GM23338 (cell line): ENCODE data around the gene ZDHHC13. TPM values are rescaled to one million over a fixed set of nuclear protein-coding genes. Genes with fewer than 3 reads are reported as not detected.

Experiments
- ATAC-seq: fragments of 200-7000 bp; cut with Tn5 transposase; 3 replicates; pipeline ENCODE4 v1.9.1; 2020
- DNase-seq: peaks from one replicate; pipeline ENCODE4 v3.0.0-alpha.2; 2015; ENCODE audit warnings: low spot score
- H2AFZ ChIP-seq: fragments of 200-600 bp; sonication (generic); 2 replicates; pipeline ENCODE4 v1.8.0; 2016; ENCODE audit warnings: antibody characterized with exemption, mild to moderate bottlenecking, moderate library complexity
- H3F3A ChIP-seq: fragments of 200-600 bp; sonication (generic); replicated peaks from 2 replicates; pipeline ENCODE4 v1.8.0; 2017; ENCODE audit warnings: antibody characterized with exemption, mixed run types, low read depth
- H3K27ac ChIP-seq: fragments of 200-600 bp; sonication (generic); 2 replicates; pipeline ENCODE4 v1.6.1; 2016; ENCODE audit warnings: low read depth
- H3K27me3 ChIP-seq: fragments of 200-600 bp; sonication (generic); 2 replicates; pipeline ENCODE4 v1.8.0; 2016; ENCODE audit warnings: mild to moderate bottlenecking, mixed run types, moderate library complexity; ENCODE audit not compliant: insufficient read depth
- H3K36me3 ChIP-seq: fragments of 200-600 bp; sonication (generic); 2 replicates; pipeline ENCODE4 v1.8.0; 2016; ENCODE audit warnings: mild to moderate bottlenecking; ENCODE audit not compliant: insufficient read depth
- H3K4me1 ChIP-seq: fragments of 200-600 bp; sonication (generic); 2 replicates; pipeline ENCODE4 v1.8.0; 2016; ENCODE audit warnings: mild to moderate bottlenecking, moderate library complexity; ENCODE audit not compliant: insufficient read depth
- H3K4me2 ChIP-seq: fragments of 200-600 bp; sonication (generic); 2 replicates; pipeline ENCODE4 v1.7.1; 2017; ENCODE audit warnings: mixed run types
- H3K4me3 ChIP-seq: fragments of 200-600 bp; sonication (generic); 2 replicates; pipeline ENCODE4 v1.6.1; 2016; ENCODE audit warnings: mixed run types
- H3K79me2 ChIP-seq: fragments of 200-600 bp; sonication (generic); replicated peaks from 2 replicates; pipeline ENCODE4 v1.8.0; 2017; ENCODE audit warnings: mild to moderate bottlenecking; ENCODE audit not compliant: insufficient read depth
- H3K9me2 ChIP-seq: fragments of 200-600 bp; sonication (generic); 2 replicates; pipeline ENCODE4 v1.8.0; 2017; ENCODE audit not compliant: insufficient read depth
- H4K20me1 ChIP-seq: fragments of 200-600 bp; sonication (generic); replicated peaks from 2 replicates; pipeline ENCODE4 v1.8.0; 2017; ENCODE audit warnings: mild to moderate bottlenecking; ENCODE audit not compliant: insufficient read depth
- H3K27ac Mint-ChIP-seq: 2 replicates; pipeline ENCODE4 v1.8.0; 2020; ENCODE audit warnings: inconsistent platforms, mild to moderate bottlenecking, moderate library complexity, mixed read lengths
- H3K27me3 Mint-ChIP-seq: 3 replicates; pipeline ENCODE4 v1.8.0; 2022; ENCODE audit warnings: low read depth, mild to moderate bottlenecking, moderate library complexity, mixed read lengths, inconsistent platforms; ENCODE audit not compliant: insufficient read depth, poor library complexity
- H3K36me3 Mint-ChIP-seq: 3 replicates; pipeline ENCODE4 v1.8.0; 2021; ENCODE audit warnings: low read depth, mild to moderate bottlenecking, inconsistent platforms, moderate library complexity, mixed read lengths
- H3K4me1 Mint-ChIP-seq: 3 replicates; pipeline ENCODE4 v1.8.0; 2020; ENCODE audit warnings: mild to moderate bottlenecking, inconsistent platforms, mixed read lengths
- H3K4me3 Mint-ChIP-seq: 3 replicates; pipeline ENCODE4 v1.8.0; 2021; ENCODE audit warnings: moderate library complexity, mild to moderate bottlenecking, inconsistent platforms, mixed read lengths
- H3K9me3 Mint-ChIP-seq: 3 replicates; pipeline ENCODE4 v1.8.0; 2020; ENCODE audit warnings: moderate library complexity, mild to moderate bottlenecking, inconsistent platforms, mixed read lengths
- CREB1 ChIP-seq: fragments of 250-450 bp; sonication (Bioruptor Pico); IDR thresholded peaks from 2 replicates; pipeline ENCODE4 v1.5.0; 2020; ENCODE audit warnings: low read depth, mild to moderate bottlenecking, moderate library complexity
- CTCF ChIP-seq, 2 experiments: fragments of 200-600 bp in 1 of 2; sonication (generic) in 1 of 2; conservative IDR thresholded peaks; 2 replicates each; pipeline versions ENCODE4 v1.5.1 to v1.6.1; 2016 to 2017; ENCODE audit warnings: antibody characterized with exemption in 2 of 2, low read depth in 2 of 2, mild to moderate bottlenecking in 2 of 2, moderate library complexity in 1 of 2
- ETS1 ChIP-seq: IDR thresholded peaks from 2 replicates; pipeline ENCODE4 v1.6.1; 2016; ENCODE audit warnings: antibody characterized with exemption
- EZH2 ChIP-seq: fragments of 200-600 bp; sonication (generic); IDR thresholded peaks from one replicate; pipeline ENCODE4 v1.8.0; 2017; ENCODE audit warnings: antibody characterized with exemption, mild to moderate bottlenecking, low read depth; ENCODE audit not compliant: unreplicated experiment
- EZH2phosphoT487 ChIP-seq: fragments of 200-600 bp; sonication (generic); IDR thresholded peaks from one replicate; pipeline ENCODE4 v1.8.1; 2018; ENCODE audit warnings: antibody characterized with exemption; ENCODE audit not compliant: unreplicated experiment
- JUNB ChIP-seq: IDR thresholded peaks from one replicate; pipeline ENCODE4 v1.6.1; 2016; ENCODE audit warnings: antibody characterized with exemption; ENCODE audit not compliant: unreplicated experiment
- NANOG ChIP-seq: IDR thresholded peaks from 2 replicates; pipeline ENCODE4 v1.6.1; 2016; ENCODE audit warnings: antibody characterized with exemption, borderline replicate concordance
- POLR2AphosphoS5 ChIP-seq: IDR thresholded peaks from 2 replicates; pipeline ENCODE4 v1.6.1; 2016; ENCODE audit warnings: antibody characterized with exemption, low read depth
- REST ChIP-seq: IDR thresholded peaks from one replicate; pipeline ENCODE4 v1.6.1; 2018; ENCODE audit warnings: antibody characterized with exemption; ENCODE audit not compliant: unreplicated experiment
- STAT1 ChIP-seq: IDR thresholded peaks from one replicate; pipeline ENCODE4 v1.6.1; 2016; ENCODE audit warnings: antibody characterized with exemption; ENCODE audit not compliant: unreplicated experiment
- ZNF331 ChIP-seq: fragments of 250-450 bp; sonication (Bioruptor Pico); IDR thresholded peaks from 2 replicates; pipeline ENCODE4 v1.5.0; 2020; ENCODE audit warnings: low read depth, mild to moderate bottlenecking, moderate library complexity
- polyA plus RNA-seq: library from polyadenylated mRNA; unstranded; fragments of >200 nt; fragmentation: Nextera tagmentation; extraction: Ambion mirVana; gene quantifications from 2 replicates; pipeline ENCODE4 v1.2.1, GENCODE V29; 2016
- total RNA-seq: library from RNA; depleted of rRNA; stranded (reverse); fragments of >200 nt; shearing (Covaris generic); gene quantifications from 2 replicates; pipeline ENCODE4 v1.2.3, GENCODE V29; 2014

The ZDHHC13 gene
- total and polyA plus RNA-seq, 2 experiments from 2014 or later = 21.0 to 27.7 TPM

GRCh38 chr11:19185036-19185435, 68.1 kb downstream of the ZDHHC13 start:
- no peak overlapping the region for H3K27ac Mint-ChIP-seq
- Histone ChIP-seq H3K36me3 (no peaks in the 10 kb centered on the region), H3K9me2 (peaks cover 5% of the 10 kb centered on the region), H4K20me1 (no peaks in the 10 kb centered on the region), H3K4me3 (no peak overlapping the region), H3K79me2 (no peaks in the 10 kb centered on the region), H3K4me1 (no peaks in the 10 kb centered on the region), H3F3A (no peaks in the 10 kb centered on the region), H3K27me3 (no peaks in the 10 kb centered on the region), H3K27ac (no peak overlapping the region), H2AFZ (no peak overlapping the region), H3K4me2 (no peak overlapping the region)
- H3K4me3 Mint-ChIP-seq = no peak overlapping the region
- no peaks in the 10 kb centered on the region for H3K36me3 Mint-ChIP-seq
- ATAC-seq (no peak), DNase-seq (no peak)
- H3K9me3 Mint-ChIP-seq = no peaks in the 10 kb centered on the region
- TF ChIP-seq CREB1 (no peak), NANOG (no peak), STAT1 (no peak), EZH2 (no peak), EZH2phosphoT487 (no peak), JUNB (no peak), POLR2AphosphoS5 (no peak), ZNF331 (CRISPR knock-in tag) (no peak)
- peaks cover 3% of the 10 kb centered on the region; the same call in 2 of the 3 replicates for H3K4me1 Mint-ChIP-seq
- H3K27me3 Mint-ChIP-seq = no peaks in the 10 kb centered on the region

DNA sequence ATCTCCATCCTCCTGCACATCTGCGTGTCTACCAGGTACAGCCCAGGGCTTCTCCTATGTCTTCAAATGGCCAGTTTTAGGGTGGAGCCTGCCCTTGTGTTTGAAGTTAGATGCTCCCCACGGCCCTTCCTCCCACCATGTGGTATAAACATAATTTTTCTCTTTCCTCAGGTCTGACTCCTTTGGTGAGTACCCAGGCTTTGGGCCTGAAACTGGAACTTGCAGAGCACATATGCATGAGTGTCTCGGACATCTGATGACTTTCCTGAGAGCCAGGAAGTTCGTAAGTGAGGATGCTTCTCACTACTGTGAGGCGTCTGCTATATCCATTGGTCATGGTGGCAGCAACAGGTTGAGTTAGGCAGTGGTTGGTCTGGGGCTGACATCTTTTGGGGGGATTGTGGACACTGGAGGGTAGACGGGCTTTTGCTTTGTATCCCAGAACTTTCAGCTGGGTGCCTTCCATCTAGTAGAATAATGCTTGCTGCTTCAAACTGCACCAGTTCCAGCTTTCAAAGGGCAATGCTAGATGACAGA, 68.6 kb downstream of the ZDHHC13 start:
- Histone ChIP-seq H4K20me1 (no peaks in the 10 kb centered on the region), H3F3A (no peaks in the 10 kb centered on the region), H3K9me2 (peaks cover 5% of the 10 kb centered on the region), H3K4me3 (no peak overlapping the region), H2AFZ (no peak overlapping the region), H3K27me3 (no peaks in the 10 kb centered on the region), H3K4me1 (no peaks in the 10 kb centered on the region), H3K36me3 (no peaks in the 10 kb centered on the region), H3K4me2 (no peak overlapping the region), H3K79me2 (no peaks in the 10 kb centered on the region), H3K27ac (no peak overlapping the region)
- no peak overlapping the region for H3K4me3 Mint-ChIP-seq
- H3K4me1 Mint-ChIP-seq = peaks cover 3% of the 10 kb centered on the region; the same call in 2 of the 3 replicates
- H3K36me3 Mint-ChIP-seq = no peaks in the 10 kb centered on the region
- no peak overlapping the region for H3K27ac Mint-ChIP-seq
- no peaks in the 10 kb centered on the region for H3K9me3 Mint-ChIP-seq
- no peak for DNase-seq
- no peaks in the 10 kb centered on the region for H3K27me3 Mint-ChIP-seq
- ATAC-seq = no peak
- no peak for TF ChIP-seq CTCF (conservative IDR thresholded peaks at IDR 0.05; ENCODE audit: low read depth in 2 of 2)
- TF ChIP-seq REST = no peak
- no peak for TF ChIP-seq ETS1
- TF ChIP-seq NANOG = no peak
- TF ChIP-seq EZH2phosphoT487 = no peak
